GM21717 (cell line): ENCODE measurements around the gene LHPP.

ENCODE experiments used
- ATAC-seq: cut with Tn5 transposase; IDR thresholded peaks from one replicate; pipeline ENCODE4 v1.9.1; 2021; ENCODE audit warnings: mild to moderate bottlenecking, moderate library complexity; ENCODE audit not compliant: unreplicated experiment

LHPP gene

GRCh38 chr10:124469956-124470484, 8.4 kb downstream of the LHPP start:
- ATAC-seq: no peak

DNA sequence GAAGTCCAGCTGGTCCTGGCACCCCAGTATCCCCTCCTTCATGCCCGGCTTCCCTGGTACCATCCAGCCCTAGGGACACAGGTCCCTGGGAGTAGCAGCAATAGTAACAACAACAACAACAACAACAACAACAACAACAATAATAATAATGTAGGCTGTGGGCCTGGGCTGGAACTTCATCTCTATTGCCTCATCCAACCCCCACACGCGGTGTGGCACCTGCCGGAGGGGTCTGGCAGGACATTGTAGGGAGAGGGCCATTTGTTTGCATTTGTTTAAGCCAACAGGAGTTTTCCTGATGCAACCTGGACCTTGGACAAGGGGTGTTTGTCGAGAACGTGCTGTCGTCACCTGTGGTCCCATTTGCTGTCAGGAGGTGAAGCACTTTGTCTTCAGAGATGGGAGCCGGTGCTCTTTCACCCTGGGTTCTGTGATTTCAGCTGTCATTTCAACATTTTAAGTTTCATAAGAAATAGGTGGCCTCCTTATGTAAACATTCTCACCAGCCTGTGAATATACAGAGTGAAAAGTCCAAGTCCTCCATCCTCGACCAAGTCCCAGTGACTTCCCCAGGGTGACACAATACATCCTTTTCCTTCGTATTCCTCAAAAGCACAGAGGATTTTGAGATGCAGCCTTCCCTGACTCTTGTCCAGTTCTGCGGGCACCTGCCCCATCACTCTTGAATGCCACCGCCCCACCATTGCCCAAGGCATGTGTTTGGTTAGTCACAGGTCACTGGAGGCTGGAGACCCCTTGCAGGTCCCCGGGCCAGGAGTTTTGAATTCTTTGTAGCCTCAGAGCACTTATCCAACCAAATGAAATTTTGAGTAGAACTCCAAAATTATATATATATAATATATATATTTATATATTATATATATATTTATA, 9.2 kb downstream of the LHPP start:
- ATAC-seq: no peak

- ATAC-seq: no peak
Observed at GRCh38 chr10:124472071-124472470, 10.4 kb downstream of the LHPP start.

DNA sequence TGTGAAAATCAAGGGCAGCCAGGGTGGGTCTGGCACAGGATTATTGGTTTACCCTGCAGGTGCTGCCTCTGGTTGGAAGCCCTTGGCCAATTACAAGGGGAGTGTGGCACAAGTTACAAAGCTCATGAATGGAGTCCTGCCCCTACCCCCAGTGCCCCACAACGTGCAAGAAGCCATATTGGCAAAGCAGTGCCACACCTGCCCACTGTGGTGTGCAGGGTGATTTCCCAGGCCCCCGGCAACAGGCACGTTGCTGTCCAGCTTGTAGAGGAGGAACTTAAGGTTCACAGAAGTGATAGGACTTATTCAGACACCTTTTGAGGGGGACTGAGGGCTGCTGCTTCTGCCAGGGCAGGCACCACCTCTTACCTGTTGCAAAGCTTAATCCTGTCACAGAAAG, 11.4 kb downstream of the LHPP start:
- ATAC-seq: no peak

- no peak for ATAC-seq
Observed at GRCh38 chr10:124474514-124475070, 13.0 kb downstream of the LHPP start.

DNA sequence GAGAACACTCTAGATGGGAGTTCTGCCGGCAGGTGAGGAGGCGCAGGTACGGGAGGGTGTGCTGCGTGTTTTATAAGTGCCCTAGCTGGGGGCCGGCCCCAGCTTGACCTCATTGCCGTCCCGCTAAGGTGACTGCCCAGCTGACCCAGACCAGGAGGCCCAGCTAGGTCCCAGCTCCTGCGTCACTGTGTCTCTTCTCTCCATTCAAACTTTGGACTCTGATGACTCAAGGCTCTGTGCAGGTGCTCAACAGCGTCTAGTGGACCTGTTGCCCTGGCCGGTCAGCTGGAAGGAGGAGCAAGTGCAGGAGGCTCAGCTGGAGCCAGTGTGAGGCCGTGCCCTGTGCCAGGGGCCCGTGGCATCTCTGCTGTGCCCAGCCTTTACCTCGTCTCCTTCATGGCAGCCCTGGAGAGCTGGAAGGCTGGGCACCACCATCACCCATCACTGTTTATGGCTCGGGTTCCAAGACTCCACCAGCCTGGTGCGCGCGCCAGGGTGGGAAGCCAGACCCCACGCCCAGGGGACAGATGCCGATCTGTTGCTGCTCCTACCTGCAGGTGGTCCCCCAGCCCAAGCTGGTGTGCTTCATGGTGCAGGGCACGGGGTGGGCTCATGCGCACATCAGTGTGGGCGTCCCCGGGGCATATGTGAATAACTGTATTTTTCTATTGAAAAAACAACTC, 14.6 kb downstream of the LHPP start:
- ATAC-seq: no peak

DNA sequence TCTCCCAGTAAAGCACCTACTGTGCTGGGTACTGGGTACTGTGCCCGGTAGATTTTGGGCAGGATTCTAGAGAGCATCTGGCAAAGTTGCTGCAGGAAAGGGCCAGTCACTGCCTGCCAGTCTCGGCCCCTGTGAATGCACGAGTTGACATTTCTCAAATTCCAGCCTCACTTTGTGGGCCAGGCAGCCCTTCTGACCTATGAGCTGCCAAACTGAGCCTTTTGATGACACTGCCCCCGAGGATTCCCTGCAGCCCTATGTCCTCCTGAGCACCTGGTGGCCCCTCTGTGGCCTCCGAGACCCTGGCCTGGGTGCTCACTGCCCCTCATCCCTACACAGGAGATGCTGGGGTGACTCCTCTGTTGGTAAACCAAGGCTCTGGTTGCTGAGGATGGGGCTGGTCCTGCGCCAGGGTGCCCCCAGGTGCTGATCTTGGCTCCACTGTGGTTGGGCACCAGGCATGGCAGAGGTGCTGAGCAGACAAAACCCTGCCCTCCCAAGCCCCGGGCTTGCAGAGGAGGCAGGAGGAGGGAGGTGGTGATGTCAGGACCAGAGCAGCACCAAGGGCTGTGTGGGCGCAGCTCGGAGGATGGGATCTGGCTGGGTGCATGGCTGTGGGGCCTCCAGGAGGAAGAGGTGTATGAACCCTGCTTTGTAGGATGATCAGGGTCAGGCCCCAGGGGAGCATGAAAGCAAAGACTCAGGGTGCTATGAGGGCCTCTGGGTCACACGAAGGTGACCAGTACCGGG, 16.2 kb downstream of the LHPP start:
- no peak for ATAC-seq

- ATAC-seq: no peak
Observed at GRCh38 chr10:124478515-124478914, 16.9 kb downstream of the LHPP start.

- no peak for ATAC-seq
Observed at GRCh38 chr10:124480860-124481259, 19.2 kb downstream of the LHPP start.

GRCh38 chr10:124481717-124482116, 20.1 kb downstream of the LHPP start:
- no peak for ATAC-seq

- no peak for ATAC-seq
Observed at GRCh38 chr10:124482236-124482800, 20.7 kb downstream of the LHPP start.

GRCh38 chr10:124482876-124483275, 21.3 kb downstream of the LHPP start:
- no peak for ATAC-seq

- ATAC-seq: no peak
Observed at GRCh38 chr10:124484031-124484430, 22.4 kb downstream of the LHPP start.

DNA sequence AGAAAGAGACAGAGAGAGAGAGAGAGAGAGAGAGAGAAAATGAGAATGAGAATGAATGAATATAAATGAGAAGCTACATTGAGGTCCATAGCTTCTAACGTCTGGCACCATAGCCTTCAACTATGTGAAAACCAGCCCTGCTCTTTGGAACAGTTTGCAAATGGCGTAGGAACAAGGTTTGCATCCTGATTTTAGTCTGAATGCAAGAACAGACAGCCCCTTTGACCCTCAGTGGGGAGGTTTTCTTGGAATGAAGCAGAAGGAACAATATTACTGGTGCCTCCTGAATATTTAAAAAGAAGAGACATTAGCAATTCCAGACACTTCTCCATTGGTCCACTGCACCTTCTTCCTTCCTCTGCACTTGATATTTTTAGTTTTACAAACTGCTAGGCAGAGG, 23.0 kb downstream of the LHPP start:
- no peak for ATAC-seq

GRCh38 chr10:124486635-124487034, 25.0 kb downstream of the LHPP start:
- ATAC-seq: no peak

GRCh38 chr10:124491105-124491504, 29.5 kb downstream of the LHPP start:
- ATAC-seq: no peak

GRCh38 chr10:124492266-124492665, 30.6 kb downstream of the LHPP start:
- no peak for ATAC-seq

- no peak for ATAC-seq
Observed at GRCh38 chr10:124493214-124493882, 31.7 kb downstream of the LHPP start.

DNA sequence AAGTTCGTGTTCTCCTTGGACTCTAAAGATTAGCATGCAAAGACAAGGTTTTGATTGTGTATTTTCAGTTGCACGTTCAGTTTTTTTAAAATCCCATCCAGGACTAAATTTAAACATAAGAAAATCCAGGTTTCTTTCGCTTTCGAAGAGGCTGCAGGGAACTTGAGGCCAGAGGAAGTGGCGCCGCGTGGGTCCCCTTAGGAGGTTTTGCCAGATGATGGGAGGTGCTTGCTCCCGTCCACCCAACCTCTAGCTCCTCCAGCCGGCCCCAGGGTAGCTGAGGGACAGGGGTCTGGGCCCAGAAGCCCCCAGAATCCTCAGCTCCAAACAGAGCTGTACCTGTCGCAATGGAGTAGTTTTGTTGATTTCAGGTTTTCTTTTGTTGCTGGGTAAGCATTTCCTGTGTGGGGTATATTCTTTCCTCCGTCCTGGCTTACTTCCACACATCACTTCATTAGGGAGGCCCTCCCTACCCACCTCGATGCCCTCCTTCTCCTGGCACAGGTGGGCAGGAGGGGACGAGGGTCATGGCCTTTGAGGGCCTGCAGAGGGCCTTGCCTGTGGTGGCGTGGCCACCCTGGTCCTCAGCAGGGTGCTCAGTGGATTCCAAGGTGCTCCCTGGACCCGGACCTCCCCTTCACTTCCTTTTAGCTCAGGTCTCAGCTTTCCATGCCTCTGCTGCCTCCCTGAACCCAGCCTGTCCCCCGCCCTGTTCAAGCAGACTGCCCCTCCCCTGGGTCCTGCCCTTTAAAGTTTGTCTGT, 32.6 kb downstream of the LHPP start:
- no peak for ATAC-seq
